ENCODE data around the gene FRAS1. TPM values are rescaled to one million over a fixed set of nuclear protein-coding genes. Genes with fewer than 3 reads are reported as not detected.
A peak's percentile ranks its signal among the peaks of the same experiment; 100 is the strongest.

FRAS1 gene
- total and polyA plus RNA-seq, 2 of the 8 experiments (the other 6 are each of a cell fraction or from before 2014, with no cell fraction given): 38.5 to 109 TPM

DNA sequence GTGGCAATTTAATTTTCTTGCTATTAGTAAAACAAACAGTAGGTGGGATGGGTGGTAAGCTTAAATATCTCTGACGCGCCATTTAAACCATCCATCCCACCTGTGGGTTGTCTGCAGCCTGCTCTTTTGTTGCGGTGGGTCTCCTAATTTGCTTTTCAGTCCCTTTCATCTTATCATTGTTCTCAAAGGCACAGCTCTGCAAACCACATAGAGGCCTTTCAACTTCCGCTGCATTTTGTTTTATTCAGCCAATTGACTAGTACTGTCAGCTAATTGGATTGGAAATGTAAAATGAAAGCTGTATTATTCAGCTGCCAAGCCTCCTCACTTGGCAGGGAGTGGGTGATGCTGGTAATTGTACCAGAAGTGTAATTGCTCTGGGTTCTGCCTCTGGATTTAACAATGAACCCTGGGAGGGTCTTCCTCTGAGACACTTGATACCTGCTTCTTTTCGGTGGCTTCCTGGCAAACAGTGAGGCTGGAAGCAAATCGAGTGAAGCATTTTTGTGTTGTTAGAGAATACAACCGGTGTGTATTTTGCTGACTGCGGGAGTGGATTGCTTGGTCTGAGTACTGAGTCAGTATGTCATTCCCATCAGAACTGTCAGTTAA lies 165.6 kb downstream of the FRAS1 start:
- Histone ChIP-seq H3K4ac (replicated peaks; ENCODE audit: insufficient read length, low read depth, low read length) (no peak overlapping the region), H3K18ac (ENCODE audit: extremely low read depth, low read length) (no peak overlapping the region), H3K9ac (replicated peaks in 1 of 4; ENCODE audit: extremely low read depth in 1 of 4, low read depth in 3 of 4, low read length in 3 of 4) (no peak overlapping the region; a peak in 1 of 7 replicates), H3K4me2 (ENCODE audit: insufficient read depth in 1 of 2, low read depth in 2 of 2, low read length in 2 of 2) (peak overlapping the region; percentile 53 to 65), H2AK5ac (ENCODE audit: low read depth, low read length) (no peak overlapping the region), H3K79me2 (ENCODE audit: control insufficient read depth in 1 of 2, insufficient read depth in 2 of 2, low read length in 2 of 2) (peaks cover 0 to 89% of the 10 kb centered on the region in 2 experiments; a peak in 3 of 4 replicates), H3K56ac (replicated peaks; ENCODE audit: insufficient read length, low read depth, low read length) (no peak overlapping the region), H3K9me3 (ENCODE audit: insufficient read depth in 2 of 2, low read depth in 1 of 2, low read length in 1 of 2) (no peaks in the 10 kb centered on the region), H4K20me1 (replicated peaks in 1 of 2; ENCODE audit: control insufficient read depth in 1 of 2, insufficient read depth in 2 of 2, low read length in 2 of 2) (peaks cover 3 to 7% of the 10 kb centered on the region in 2 experiments), H3K79me1 (ENCODE audit: low read depth, low read length) (peaks cover 6% of the 10 kb centered on the region; the same call in 1 of the 2 replicates), H3K14ac (ENCODE audit: insufficient read length) (no peak overlapping the region), H3K36me3 (ENCODE audit: control insufficient read depth in 2 of 4, insufficient read depth in 4 of 4, low read length in 3 of 4) (no peaks in the 10 kb centered on the region), H3K4me1 (replicated peaks in 1 of 4; ENCODE audit: control insufficient read depth in 3 of 4, insufficient read depth in 4 of 4, low read length in 3 of 4) (peaks cover 4 to 24% (median 19%) of the 10 kb centered on the region in 4 experiments; a peak in 6 of 7 replicates), H4K5ac (ENCODE audit: insufficient read length, low read depth, low read length) (no peak overlapping the region), H2BK12ac (ENCODE audit: low read depth, low read length) (no peak overlapping the region), H3K23me2 (ENCODE audit: low read depth, low read length) (no peaks in the 10 kb centered on the region), H4K91ac (replicated peaks; ENCODE audit: insufficient read length, low read length) (no peak overlapping the region), H4K8ac (ENCODE audit: extremely low read depth, insufficient read depth, low read length) (no peak overlapping the region), H3K27me3 (replicated peaks in 1 of 4; ENCODE audit: control insufficient read depth in 3 of 4, extremely low read depth in 1 of 4, insufficient read depth in 3 of 4, low read length in 3 of 4) (no peaks in the 10 kb centered on the region), H2BK5ac (ENCODE audit: low read depth, low read length) (no peak overlapping the region), H2BK15ac (ENCODE audit: low read length) (no peak overlapping the region), H3K4me3 (ENCODE audit: extremely low read depth in 1 of 4, insufficient read depth in 2 of 4, low read depth in 3 of 4, low read length in 4 of 4) (peak overlapping the region in 2 of 4 experiments; percentile 11 to 43; a peak in 3 of 8 replicates), H2BK20ac (ENCODE audit: low read length) (no peak overlapping the region), H2AFZ (ENCODE audit: low read length) (no peak overlapping the region), H2BK120ac (replicated peaks; ENCODE audit: low read depth, low read length) (no peak overlapping the region), H3K27ac (ENCODE audit: low read depth, low read length) (no peak overlapping the region), H3K23ac (ENCODE audit: insufficient read length) (no peak overlapping the region)
- DNase-seq (ENCODE audit: low read depth in 1 of 2, low spot score in 2 of 2) (no peak), FAIRE-seq (peak; percentile 84)
- WGBS, 2 experiments (ENCODE audit: extremely low coverage in 1 of 2, insufficient coverage in 1 of 2, insufficient read length in 1 of 2, insufficient replicate concordance in 2 of 2, low coverage in 1 of 2, low lambda C conversion rate in 2 of 2, missing lambda C conversion rate in 1 of 2): 22% methylated on average over 8 of the region's 8 CpGs; no CpG with 5 or more reads in 1 of the 2 experiments
- ChIA-PET CTCF (ENCODE audit: partially characterized antibody) (interaction anchor here (0.8 to 1.7 kb wide), 6 partner anchors 9 to 229 kb away, joined by 3 to 4 read pairs (median 3); no protein-coding TSS in a partner anchor), POLR2A (ENCODE audit: partially characterized antibody) (interaction anchor here (1.0 to 1.2 kb wide), 3 partner anchors 19 to 164 kb away, joined by 3 read pairs; no protein-coding TSS in a partner anchor)
- TF ChIP-seq NANOG (IDR thresholded peaks at IDR 0.05; ENCODE audit: insufficient read depth, low read depth, low read length, poor library complexity, severe bottlenecking): peak; percentile 53
- no peak for TF ChIP-seq SP1 (IDR thresholded peaks at IDR 0.05; ENCODE audit: low read depth, low read length)
- no peak for TF ChIP-seq RBBP5 (IDR thresholded peaks at IDR 0.05; ENCODE audit: borderline replicate concordance, low read depth, low read length)
- peak in 1 of 2 experiments; percentile 15; a peak in 1 of 4 replicates for TF ChIP-seq RAD21 (IDR thresholded peaks at IDR 0.05 in 1 of 2, conservative IDR thresholded peaks at IDR 0.05 in 1 of 2; ENCODE audit: low read depth in 2 of 2, low read length in 2 of 2)

All from H1 (cell line).